Loucy (cell line): Measurements from ENCODE around the gene DNAH5.

Source experiments
- EZH2phosphoT487 ChIP-seq: fragments of 200-600 bp; IDR thresholded peaks from 2 replicates; pipeline ENCODE4 v1.6.1; 2018; ENCODE audit warnings: antibody characterized with exemption, mild to moderate bottlenecking, moderate library complexity, borderline replicate concordance
- TF ChIP-seq, protein P1 (sequence below): fragments of 200-600 bp; sonication (generic); conservative IDR thresholded peaks from 2 replicates; pipeline ENCODE4 v1.5.1; 2014; ENCODE audit warnings: mild to moderate bottlenecking, antibody characterized with exemption, low read length

DNA sequence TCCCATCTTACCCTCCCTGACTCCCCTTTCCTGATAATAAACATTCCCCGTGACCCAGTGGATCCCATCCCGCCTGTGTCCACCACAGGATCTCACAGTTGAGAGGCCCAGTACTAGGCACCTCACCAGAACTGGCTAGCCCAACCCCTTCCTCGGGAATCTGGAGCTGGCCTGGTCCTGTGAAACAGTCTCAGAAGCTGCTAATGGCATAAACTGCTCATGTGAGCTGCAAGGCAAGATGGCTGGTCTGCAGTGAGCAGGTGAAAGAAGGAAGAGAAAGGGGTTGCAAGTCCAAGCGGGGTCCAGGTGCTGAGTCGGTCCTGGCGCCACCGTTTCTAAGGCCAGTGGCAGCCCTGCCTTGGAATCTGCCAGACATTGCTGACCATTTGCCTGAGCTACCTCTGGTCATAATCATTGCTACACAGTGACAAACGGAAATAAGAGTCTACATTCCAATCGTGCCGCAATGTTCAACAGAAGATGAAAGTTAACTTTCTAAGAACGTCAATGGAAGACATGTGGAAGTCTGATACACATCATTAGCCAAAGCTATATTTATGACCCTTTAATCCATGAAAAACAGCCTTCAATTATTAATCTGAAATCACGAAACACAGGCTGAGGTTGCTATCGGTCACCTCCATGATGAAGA lies 33.7 kb downstream of the DNAH5 start:
- TF ChIP-seq, protein P1, sequence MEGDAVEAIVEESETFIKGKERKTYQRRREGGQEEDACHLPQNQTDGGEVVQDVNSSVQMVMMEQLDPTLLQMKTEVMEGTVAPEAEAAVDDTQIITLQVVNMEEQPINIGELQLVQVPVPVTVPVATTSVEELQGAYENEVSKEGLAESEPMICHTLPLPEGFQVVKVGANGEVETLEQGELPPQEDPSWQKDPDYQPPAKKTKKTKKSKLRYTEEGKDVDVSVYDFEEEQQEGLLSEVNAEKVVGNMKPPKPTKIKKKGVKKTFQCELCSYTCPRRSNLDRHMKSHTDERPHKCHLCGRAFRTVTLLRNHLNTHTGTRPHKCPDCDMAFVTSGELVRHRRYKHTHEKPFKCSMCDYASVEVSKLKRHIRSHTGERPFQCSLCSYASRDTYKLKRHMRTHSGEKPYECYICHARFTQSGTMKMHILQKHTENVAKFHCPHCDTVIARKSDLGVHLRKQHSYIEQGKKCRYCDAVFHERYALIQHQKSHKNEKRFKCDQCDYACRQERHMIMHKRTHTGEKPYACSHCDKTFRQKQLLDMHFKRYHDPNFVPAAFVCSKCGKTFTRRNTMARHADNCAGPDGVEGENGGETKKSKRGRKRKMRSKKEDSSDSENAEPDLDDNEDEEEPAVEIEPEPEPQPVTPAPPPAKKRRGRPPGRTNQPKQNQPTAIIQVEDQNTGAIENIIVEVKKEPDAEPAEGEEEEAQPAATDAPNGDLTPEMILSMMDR: no peak
- no peak for TF ChIP-seq EZH2phosphoT487
